ENCODE results near the gene SLC9A5. TPM values are rescaled to one million over a fixed set of nuclear protein-coding genes. Genes with fewer than 3 reads are reported as not detected.

SLC9A5 gene
- total and polyA plus RNA-seq, 4 donors, result 0.05 to 0.25 (median 0.09) TPM; not detected in 1

DNA sequence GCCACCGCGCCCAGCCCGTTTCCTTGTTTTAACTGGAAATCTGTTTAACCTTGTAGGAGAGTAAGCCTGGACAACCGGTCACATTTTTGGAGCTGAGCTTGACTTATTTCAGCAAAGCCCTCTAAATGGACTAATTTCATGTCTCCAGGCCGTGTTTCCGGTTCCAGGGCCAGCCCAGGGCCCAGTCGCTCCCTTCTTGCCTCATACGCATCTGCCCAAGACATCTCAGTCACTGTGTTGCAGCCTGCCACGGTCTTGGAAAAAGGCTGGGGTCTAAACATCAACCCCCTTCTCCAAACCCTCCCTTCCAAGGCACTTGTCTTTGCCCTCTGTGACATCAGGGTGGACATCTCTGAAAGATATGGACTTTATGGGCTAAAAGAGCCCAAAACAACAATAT is 49.5 kb downstream of the SLC9A5 start:
- DNase-seq (ENCODE audit: low spot score), result no peak
- no peak for TF ChIP-seq EGR1 (IDR thresholded peaks at IDR 0.05; ENCODE audit: low read depth in 2 of 2)
- TF ChIP-seq TAF1 (conservative IDR thresholded peaks at IDR 0.05), result no peak
- TF ChIP-seq RAD21 (IDR thresholded peaks at IDR 0.05), result no peak
- no peak for TF ChIP-seq JUND (IDR thresholded peaks at IDR 0.05)
- TF ChIP-seq FOXA1 (IDR thresholded peaks at IDR 0.05), result no peak
- TF ChIP-seq HNF4A (conservative IDR thresholded peaks at IDR 0.05), result no peak
- Histone ChIP-seq H3K4me3 (ENCODE audit: low read depth in 1 of 3, low read length in 3 of 3) (no peak overlapping the region), H3K9me3 (ENCODE audit: control insufficient read depth in 4 of 4, low read length in 3 of 4) (no peaks in the 10 kb centered on the region), H3K27me3 (ENCODE audit: control insufficient read depth in 4 of 4, insufficient read depth in 4 of 4, low read length in 3 of 4) (no peaks in the 10 kb centered on the region), H3K9ac (ENCODE audit: low read depth in 1 of 2, low read length in 2 of 2) (no peak overlapping the region), H3K4me1 (ENCODE audit: control insufficient read depth in 4 of 4, insufficient read depth in 4 of 4, low read length in 3 of 4) (no peaks in the 10 kb centered on the region), H3K36me3 (ENCODE audit: control insufficient read depth in 4 of 4, insufficient read depth in 3 of 4, low read depth in 1 of 4, low read length in 3 of 4) (no peaks in the 10 kb centered on the region), H3K27ac (ENCODE audit: low read depth in 1 of 2, low read length in 2 of 2) (no peak overlapping the region)
- WGBS, result 92% methylated on average over 9 of the region's 9 CpGs

GRCh38 chr16:67299269-67299668 is 50.5 kb downstream of the SLC9A5 start:
- H3K36me3 ChIP-seq (ENCODE audit: control insufficient read depth in 4 of 4, insufficient read depth in 3 of 4, low read depth in 1 of 4, low read length in 3 of 4), result no peaks in the 10 kb centered on the region
- DNase-seq (ENCODE audit: low spot score), result no peak
- TF ChIP-seq RXRA (IDR thresholded peaks at IDR 0.05) (no peak), SP1 (IDR thresholded peaks at IDR 0.05) (no peak), YY1 (IDR thresholded peaks at IDR 0.05) (no peak), FOXA1 (IDR thresholded peaks at IDR 0.05) (no peak), NR2F2 (IDR thresholded peaks at IDR 0.05) (no peak)
- TF ChIP-seq, protein P1, sequence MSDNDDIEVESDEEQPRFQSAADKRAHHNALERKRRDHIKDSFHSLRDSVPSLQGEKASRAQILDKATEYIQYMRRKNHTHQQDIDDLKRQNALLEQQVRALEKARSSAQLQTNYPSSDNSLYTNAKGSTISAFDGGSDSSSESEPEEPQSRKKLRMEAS (IDR thresholded peaks at IDR 0.05), result no peak
- 92% methylated on average over 15 of the region's 15 CpGs for WGBS
- no peak overlapping the region for H3K9ac ChIP-seq (ENCODE audit: low read depth in 1 of 2, low read length in 2 of 2)
- H3K27ac ChIP-seq (ENCODE audit: low read depth in 1 of 2, low read length in 2 of 2), result no peak overlapping the region
- H3K4me1 ChIP-seq (ENCODE audit: control insufficient read depth in 4 of 4, insufficient read depth in 4 of 4, low read length in 3 of 4), result no peaks in the 10 kb centered on the region
- no peaks in the 10 kb centered on the region for H3K27me3 ChIP-seq (ENCODE audit: control insufficient read depth in 4 of 4, insufficient read depth in 4 of 4, low read length in 3 of 4)
- H3K9me3 ChIP-seq (ENCODE audit: control insufficient read depth in 4 of 4, low read length in 3 of 4), result no peaks in the 10 kb centered on the region
- H3K4me3 ChIP-seq (ENCODE audit: low read depth in 1 of 3, low read length in 3 of 3), result no peak overlapping the region

DNA sequence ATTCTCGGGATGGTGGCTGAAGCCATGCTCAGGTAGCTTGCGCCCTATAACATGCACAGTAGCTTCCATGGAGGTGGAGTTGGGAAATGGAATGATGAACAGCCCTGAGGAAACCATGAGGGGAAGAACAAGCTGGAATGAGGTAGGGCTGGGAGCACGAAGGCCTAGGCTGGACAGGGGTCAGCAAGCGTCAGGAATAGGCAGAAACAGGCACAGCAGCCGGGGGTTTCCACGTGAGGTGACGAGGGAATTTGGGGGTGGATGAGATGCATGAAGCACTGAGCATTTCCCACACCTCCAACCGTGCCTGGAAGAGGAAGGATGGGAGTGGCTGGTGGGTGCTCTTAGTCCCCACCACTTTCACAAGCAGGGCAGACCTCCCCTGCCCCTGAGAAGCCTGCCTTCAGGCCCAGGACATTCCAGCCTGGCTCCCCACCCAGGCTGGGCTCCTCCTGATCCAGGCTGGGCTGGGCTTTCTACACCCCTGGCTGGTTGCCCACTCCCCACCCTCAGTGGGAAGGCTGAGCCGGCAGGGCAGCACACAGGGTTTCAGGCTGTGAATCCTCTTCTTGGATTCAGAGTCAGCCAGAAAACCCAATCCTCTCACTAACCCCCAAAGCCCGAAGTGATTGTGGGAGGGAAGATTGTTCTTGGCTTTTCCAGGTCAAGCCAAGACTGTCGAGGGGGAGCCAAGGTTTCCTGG is 52.5 kb downstream of the SLC9A5 start:
- Histone ChIP-seq H3K4me3 (ENCODE audit: low read depth in 1 of 3, low read length in 3 of 3) (no peak overlapping the region), H3K4me1 (ENCODE audit: control insufficient read depth in 4 of 4, insufficient read depth in 4 of 4, low read length in 3 of 4) (no peaks in the 10 kb centered on the region), H3K36me3 (ENCODE audit: control insufficient read depth in 4 of 4, insufficient read depth in 3 of 4, low read depth in 1 of 4, low read length in 3 of 4) (no peaks in the 10 kb centered on the region), H3K27me3 (ENCODE audit: control insufficient read depth in 4 of 4, insufficient read depth in 4 of 4, low read length in 3 of 4) (no peaks in the 10 kb centered on the region), H3K27ac (ENCODE audit: low read depth in 1 of 2, low read length in 2 of 2) (no peak overlapping the region), H3K9me3 (ENCODE audit: control insufficient read depth in 4 of 4, low read length in 3 of 4) (no peaks in the 10 kb centered on the region), H3K9ac (ENCODE audit: low read depth in 1 of 2, low read length in 2 of 2) (no peak overlapping the region)
- no peak for DNase-seq (ENCODE audit: low spot score)
- TF ChIP-seq REST (IDR thresholded peaks at IDR 0.05) (no peak), TAF1 (conservative IDR thresholded peaks at IDR 0.05) (no peak), SP1 (IDR thresholded peaks at IDR 0.05) (no peak)
- 85% methylated on average over 11 of the region's 11 CpGs for WGBS
